Subcutaneous adipose tissue (tissue), 4 donors: ENCODE data around the gene CDK5RAP3. TPM values are rescaled to one million over a fixed set of nuclear protein-coding genes. Genes with fewer than 3 reads are reported as not detected.

Experiments
- CTCF ChIP-seq: fragments of 450-650 bp; IDR thresholded peaks from one replicate; pipeline ENCODE4 v1.5.1; 2016; ENCODE audit warnings: low read depth, mild to moderate bottlenecking, control low read depth, antibody characterized with exemption, moderate library complexity
- total RNA-seq, 4 donors: library from RNA; depleted of rRNA; stranded (reverse); fragments of >200 nt; gene quantifications; one replicate each; pipeline ENCODE4 v1.1.0, GENCODE V29; 2016

Gene CDK5RAP3
- total RNA-seq, 4 donors from 2014 or later = 77.8 to 148 (median 136) TPM

GRCh38 chr17:48025040-48025903 lies 54.4 kb downstream of the CDK5RAP3 start:
- TF ChIP-seq CTCF = no peak

GRCh38 chr17:48025904-48026501 lies 55.1 kb downstream of the CDK5RAP3 start:
- no peak for TF ChIP-seq CTCF

GRCh38 chr17:48026502-48027321 lies 55.8 kb downstream of the CDK5RAP3 start:
- no peak for TF ChIP-seq CTCF

- TF ChIP-seq CTCF = no peak
Observed at GRCh38 chr17:48027322-48027981, 56.5 kb downstream of the CDK5RAP3 start.

GRCh38 chr17:48028736-48029135 lies 57.8 kb downstream of the CDK5RAP3 start:
- no peak for TF ChIP-seq CTCF

- TF ChIP-seq CTCF = no peak
Observed at GRCh38 chr17:48030531-48030930, 59.6 kb downstream of the CDK5RAP3 start.

Other genes with a start within 250 kb of the CDK5RAP3 start
- gene TBX21, start 237.9 kb upstream of the CDK5RAP3 start, total RNA-seq = 1 to 10 TPM in 3 of 4 donors, under 1 TPM in 1; 0.66 to 4.6 (median 2.8) TPM
- 1 to 10 TPM; 2.2 to 4.1 (median 2.5) TPM for gene OSBPL7, start 149.3 kb upstream of the CDK5RAP3 start, total RNA-seq
- gene MRPL10, start 139.6 kb upstream of the CDK5RAP3 start, total RNA-seq = 10 to 100 TPM; 29.3 to 54.3 (median 34.1) TPM
- gene LRRC46, start 139.4 kb upstream of the CDK5RAP3 start, total RNA-seq = under 1 TPM in 1 of 4 donors, not detected in 3; 0.66 TPM
- 100 to 1,000 TPM in 2 of 4 donors, 10 to 100 TPM in 2; 32.8 to 194 (median 79.8) TPM for gene SCRN2, start 129.8 kb upstream of the CDK5RAP3 start, total RNA-seq
- 1 to 10 TPM in 1 of 4 donors, under 1 TPM in 2, not detected in 1; 0.16 to 1.3 (median 0.17) TPM for gene SP6, start 120.0 kb upstream of the CDK5RAP3 start, total RNA-seq
- 1 to 10 TPM; 2.2 to 9.2 (median 5.9) TPM for gene SP2, start 74.9 kb upstream of the CDK5RAP3 start, total RNA-seq
- gene PNPO, start 29.5 kb upstream of the CDK5RAP3 start, total RNA-seq = 10 to 100 TPM; 22.9 to 34.7 (median 27.4) TPM
- gene PRR15L, start 13.2 kb upstream of the CDK5RAP3 start, total RNA-seq = under 1 TPM in 1 of 4 donors, not detected in 3; 0.49 TPM
- 100 to 1,000 TPM in 1 of 4 donors, 10 to 100 TPM in 3; 54.1 to 103 (median 76.9) TPM for gene COPZ2, start 66.7 kb downstream of the CDK5RAP3 start, total RNA-seq
- gene NFE2L1, start 77.2 kb downstream of the CDK5RAP3 start, total RNA-seq = 100 to 1,000 TPM; 176 to 405 (median 216) TPM
- 10 to 100 TPM; 21.1 to 32.8 (median 27.9) TPM for gene CBX1, start 130.4 kb downstream of the CDK5RAP3 start, total RNA-seq
- gene SNX11, start 136.7 kb downstream of the CDK5RAP3 start, total RNA-seq = 10 to 100 TPM; 11.9 to 30.9 (median 15.2) TPM